Liver (tissue), 3 donors: Measurements from ENCODE around the gene ZNF555.

Experiments used
- EGR1 ChIP-seq, 2 donors: IDR thresholded peaks; 2 replicates each; pipeline ENCODE4 v1.6.1; 2016 to 2018; ENCODE audit warnings: antibody characterized with exemption in 2 of 2, low read depth in 2 of 2
- JUND ChIP-seq, 2 donors: IDR thresholded peaks; 2 replicates each; pipeline ENCODE4 v1.6.1; 2016; ENCODE audit warnings: antibody characterized with exemption in 2 of 2
- MAX ChIP-seq: IDR thresholded peaks from 2 replicates; pipeline ENCODE4 v1.6.1; 2016; ENCODE audit warnings: antibody characterized with exemption
- TF ChIP-seq, protein P1 (sequence below): fragments of 150-350 bp; IDR thresholded peaks from 2 replicates; pipeline ENCODE4 v1.5.1; 2017; ENCODE audit warnings: improper control_type of control experiment, low read depth, low read length; ENCODE audit not compliant: missing input control
- TF ChIP-seq, protein P2 (sequence below): IDR thresholded peaks from 2 replicates; pipeline ENCODE4 v1.6.1; 2016; ENCODE audit warnings: antibody characterized with exemption
- donor health status: healthy.
- donor health status: healthy.

DNA sequence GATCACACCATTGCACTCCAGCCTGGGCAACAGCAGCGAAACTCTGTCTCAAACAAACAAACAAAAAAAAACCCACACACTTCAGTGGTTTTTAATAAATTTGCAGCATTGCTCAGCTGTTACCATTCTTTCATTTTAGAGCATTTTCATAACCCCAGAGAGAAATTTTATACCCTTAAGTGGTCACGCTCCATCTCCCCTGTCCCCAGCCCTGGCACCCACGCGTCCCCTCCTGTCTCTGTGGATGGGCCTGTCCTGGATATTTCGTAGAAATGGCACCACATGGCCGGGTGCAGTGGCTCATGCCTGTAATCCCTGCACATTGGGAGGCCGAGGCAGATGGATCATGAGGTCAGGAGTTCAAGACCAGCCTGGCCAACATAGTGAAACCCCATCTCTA lies 48.1 kb upstream of the ZNF555 start:
- TF ChIP-seq, protein P1, sequence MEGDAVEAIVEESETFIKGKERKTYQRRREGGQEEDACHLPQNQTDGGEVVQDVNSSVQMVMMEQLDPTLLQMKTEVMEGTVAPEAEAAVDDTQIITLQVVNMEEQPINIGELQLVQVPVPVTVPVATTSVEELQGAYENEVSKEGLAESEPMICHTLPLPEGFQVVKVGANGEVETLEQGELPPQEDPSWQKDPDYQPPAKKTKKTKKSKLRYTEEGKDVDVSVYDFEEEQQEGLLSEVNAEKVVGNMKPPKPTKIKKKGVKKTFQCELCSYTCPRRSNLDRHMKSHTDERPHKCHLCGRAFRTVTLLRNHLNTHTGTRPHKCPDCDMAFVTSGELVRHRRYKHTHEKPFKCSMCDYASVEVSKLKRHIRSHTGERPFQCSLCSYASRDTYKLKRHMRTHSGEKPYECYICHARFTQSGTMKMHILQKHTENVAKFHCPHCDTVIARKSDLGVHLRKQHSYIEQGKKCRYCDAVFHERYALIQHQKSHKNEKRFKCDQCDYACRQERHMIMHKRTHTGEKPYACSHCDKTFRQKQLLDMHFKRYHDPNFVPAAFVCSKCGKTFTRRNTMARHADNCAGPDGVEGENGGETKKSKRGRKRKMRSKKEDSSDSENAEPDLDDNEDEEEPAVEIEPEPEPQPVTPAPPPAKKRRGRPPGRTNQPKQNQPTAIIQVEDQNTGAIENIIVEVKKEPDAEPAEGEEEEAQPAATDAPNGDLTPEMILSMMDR, result no peak
- TF ChIP-seq JUND (IDR thresholded peaks at IDR 0.05), result no peak
- no peak for TF ChIP-seq EGR1 (IDR thresholded peaks at IDR 0.05; ENCODE audit: low read depth in 2 of 2)
- TF ChIP-seq MAX, result no peak
- TF ChIP-seq, protein P2, sequence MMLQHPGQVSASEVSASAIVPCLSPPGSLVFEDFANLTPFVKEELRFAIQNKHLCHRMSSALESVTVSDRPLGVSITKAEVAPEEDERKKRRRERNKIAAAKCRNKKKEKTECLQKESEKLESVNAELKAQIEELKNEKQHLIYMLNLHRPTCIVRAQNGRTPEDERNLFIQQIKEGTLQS, result no peak
